Vagina (tissue), 2 donors: ENCODE results near the gene DDIT4. TPM values are rescaled to one million over a fixed set of nuclear protein-coding genes. Genes with fewer than 3 reads are reported as not detected.
"Not testable (repeated sequence)": the region's sequence is repeated elsewhere in the genome, so short reads cannot be mapped to it uniquely, and the experiment has no call there.

Experiments
- DNase-seq, 2 donors: peaks; one replicate each; pipeline ENCODE4 v3.0.0-alpha.2; 2017; ENCODE audit errors: extremely low spot score in 2 of 2
- H3K27ac ChIP-seq: fragments of 200-600 bp; sonication (generic); one replicate; pipeline ENCODE4 v1.5.1; 2019
- H3K27me3 ChIP-seq: fragments of 200-600 bp; sonication (generic); one replicate; pipeline ENCODE4 v1.5.1; 2019
- H3K36me3 ChIP-seq, 2 donors: fragments of 200-600 bp; sonication (generic); one replicate each; pipeline ENCODE4 v1.5.1; 2017 to 2019
- H3K4me1 ChIP-seq: fragments of 200-600 bp; sonication (generic); one replicate; pipeline ENCODE4 v1.5.1; 2019
- H3K4me3 ChIP-seq, 2 donors: fragments of 200-600 bp; sonication (generic); 1 replicate in 1 of 2; 2 replicates in 1 of 2; pipeline ENCODE4 v1.5.1; 2016 to 2019
- H3K9me3 ChIP-seq: fragments of 200-600 bp; sonication (generic); one replicate; pipeline ENCODE4 v1.5.1; 2019
- POLR2A ChIP-seq, 2 donors: fragments of 450-650 bp; IDR thresholded peaks; one replicate each; pipeline ENCODE4 v1.6.1; 2017; ENCODE audit warnings: antibody characterized with exemption in 2 of 2, mild to moderate bottlenecking in 2 of 2, moderate library complexity in 2 of 2
- POLR2AphosphoS5 ChIP-seq, 2 donors: sonication (generic); formaldehyde crosslinking; IDR thresholded peaks; one replicate each; pipeline ENCODE4 v1.9.0; 2017; ENCODE audit warnings: antibody characterized with exemption in 2 of 2, mild to moderate bottlenecking in 2 of 2, low read depth in 1 of 2; ENCODE audit not compliant: insufficient read depth in 1 of 2
- intact Hi-C: fragments of 100-400 bp; cut with DNase I; formaldehyde crosslinking; loops from one replicate; pipeline ENCODE4 v1.15.1; 2023
- total RNA-seq: library from RNA; depleted of rRNA; stranded (reverse); fragments of >200 nt; gene quantifications from one replicate; pipeline ENCODE4 v1.2.3, GENCODE V29; 2016
- TF ChIP-seq, protein P1 (sequence below), 3 experiments: fragments of 450-650 bp in 2 of 3; fragments of 200-600 bp in 1 of 3; sonication (generic) in 1 of 3; IDR thresholded peaks; one replicate each; pipeline ENCODE4 v1.5.1; 2017 to 2019; ENCODE audit warnings: antibody characterized with exemption in 3 of 3, mild to moderate bottlenecking in 2 of 3, moderate library complexity in 2 of 3

The DDIT4 gene
- total RNA-seq, 1 donor from 2014 or later, result 1,063 TPM

DNA sequence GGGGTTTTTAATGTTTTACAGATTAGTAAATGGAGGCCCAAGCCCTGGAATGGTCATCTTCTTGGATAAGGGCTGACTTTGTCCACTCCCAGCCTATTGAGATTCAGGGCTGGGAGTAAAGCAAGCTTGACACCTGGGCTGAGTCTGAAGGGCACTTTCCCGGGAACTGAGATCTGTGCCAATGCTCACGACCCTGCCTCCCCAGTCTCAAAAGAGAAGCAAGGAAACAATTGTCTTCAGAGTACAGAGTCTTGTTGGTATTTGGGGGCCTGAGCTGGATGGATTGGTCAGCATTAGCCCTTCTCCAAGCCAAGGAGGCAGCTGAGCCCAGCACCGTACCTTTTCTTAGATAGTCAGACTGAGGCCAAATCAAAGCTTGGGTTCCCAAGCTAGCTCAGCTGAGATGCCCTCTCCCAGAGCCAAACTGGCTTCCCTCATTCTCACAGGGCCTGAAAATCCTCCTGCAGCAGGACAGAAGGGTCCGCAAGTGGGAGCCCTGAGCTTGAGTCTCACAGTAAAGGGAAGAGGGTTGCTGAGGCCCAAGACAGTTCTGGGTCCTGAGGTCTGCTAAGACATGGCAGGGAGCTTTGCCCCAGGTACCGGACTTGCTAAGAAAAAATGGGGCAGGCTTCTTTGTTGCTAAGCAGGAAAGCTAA lies 3.7 kb downstream of the DDIT4 start:
- peaks cover 27% of the 10 kb centered on the region for H3K4me1 ChIP-seq
- no peak overlapping the region for H3K4me3 ChIP-seq
- H3K9me3 ChIP-seq, result no peaks in the 10 kb centered on the region
- H3K27ac ChIP-seq, result peak overlapping the region; percentile 99
- peaks cover 0 to 25% of the 10 kb centered on the region in 2 donors for H3K36me3 ChIP-seq
- TF ChIP-seq POLR2A (IDR thresholded peaks at IDR 0.05) (no peak), POLR2AphosphoS5 (IDR thresholded peaks at IDR 0.05; ENCODE audit: insufficient read depth in 1 of 2, low read depth in 1 of 2) (no peak)
- TF ChIP-seq, protein P1, sequence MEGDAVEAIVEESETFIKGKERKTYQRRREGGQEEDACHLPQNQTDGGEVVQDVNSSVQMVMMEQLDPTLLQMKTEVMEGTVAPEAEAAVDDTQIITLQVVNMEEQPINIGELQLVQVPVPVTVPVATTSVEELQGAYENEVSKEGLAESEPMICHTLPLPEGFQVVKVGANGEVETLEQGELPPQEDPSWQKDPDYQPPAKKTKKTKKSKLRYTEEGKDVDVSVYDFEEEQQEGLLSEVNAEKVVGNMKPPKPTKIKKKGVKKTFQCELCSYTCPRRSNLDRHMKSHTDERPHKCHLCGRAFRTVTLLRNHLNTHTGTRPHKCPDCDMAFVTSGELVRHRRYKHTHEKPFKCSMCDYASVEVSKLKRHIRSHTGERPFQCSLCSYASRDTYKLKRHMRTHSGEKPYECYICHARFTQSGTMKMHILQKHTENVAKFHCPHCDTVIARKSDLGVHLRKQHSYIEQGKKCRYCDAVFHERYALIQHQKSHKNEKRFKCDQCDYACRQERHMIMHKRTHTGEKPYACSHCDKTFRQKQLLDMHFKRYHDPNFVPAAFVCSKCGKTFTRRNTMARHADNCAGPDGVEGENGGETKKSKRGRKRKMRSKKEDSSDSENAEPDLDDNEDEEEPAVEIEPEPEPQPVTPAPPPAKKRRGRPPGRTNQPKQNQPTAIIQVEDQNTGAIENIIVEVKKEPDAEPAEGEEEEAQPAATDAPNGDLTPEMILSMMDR (IDR thresholded peaks at IDR 0.05), result no peak
- no peak for DNase-seq
- intact Hi-C loops, result loop anchor here (5.0 to 10.0 kb wide), 2 partner anchors 45 to 53 kb away; no protein-coding TSS in a partner anchor
- no peaks in the 10 kb centered on the region for H3K27me3 ChIP-seq

DNA sequence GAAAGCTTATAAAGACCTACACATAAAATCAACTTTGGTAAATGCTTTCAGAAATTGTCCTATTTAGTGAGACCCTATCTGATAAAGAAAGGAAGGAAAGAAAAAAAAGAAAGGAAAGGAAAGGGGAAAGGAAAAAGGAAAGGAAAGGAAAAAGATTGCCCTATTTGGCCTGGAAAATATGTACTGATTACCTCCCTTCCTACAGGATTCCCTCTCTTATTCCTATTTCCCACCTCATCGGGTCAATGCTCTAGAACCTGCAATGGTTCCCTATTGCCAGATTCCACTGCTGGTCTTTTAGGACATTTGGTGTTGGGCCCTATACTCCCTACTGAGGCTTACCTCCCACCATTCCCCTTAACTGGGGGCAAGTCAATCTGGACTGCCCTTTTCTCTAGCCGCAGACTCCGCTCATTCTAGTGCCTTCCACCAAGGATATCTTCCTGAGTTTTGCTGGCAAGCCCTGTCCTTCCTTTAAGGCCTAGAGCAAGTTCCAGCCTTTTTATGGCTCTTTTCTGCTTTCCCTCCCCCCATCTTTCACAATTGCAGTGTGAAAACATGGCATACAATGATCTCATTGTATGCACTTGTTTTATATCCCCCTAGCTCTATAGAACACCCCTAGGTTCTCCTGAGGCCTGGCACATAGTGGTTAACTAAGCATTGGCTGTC lies 4.4 kb downstream of the DDIT4 start:
- TF ChIP-seq, protein P1 (IDR thresholded peaks at IDR 0.05), result no peak
- TF ChIP-seq POLR2A (IDR thresholded peaks at IDR 0.05) (no peak), POLR2AphosphoS5 (IDR thresholded peaks at IDR 0.05; ENCODE audit: insufficient read depth in 1 of 2, low read depth in 1 of 2) (no peak)
- intact Hi-C loops, result loop anchor here (5.0 to 10.0 kb wide), 2 partner anchors 44 to 53 kb away; no protein-coding TSS in a partner anchor
- no peak for DNase-seq

DNA sequence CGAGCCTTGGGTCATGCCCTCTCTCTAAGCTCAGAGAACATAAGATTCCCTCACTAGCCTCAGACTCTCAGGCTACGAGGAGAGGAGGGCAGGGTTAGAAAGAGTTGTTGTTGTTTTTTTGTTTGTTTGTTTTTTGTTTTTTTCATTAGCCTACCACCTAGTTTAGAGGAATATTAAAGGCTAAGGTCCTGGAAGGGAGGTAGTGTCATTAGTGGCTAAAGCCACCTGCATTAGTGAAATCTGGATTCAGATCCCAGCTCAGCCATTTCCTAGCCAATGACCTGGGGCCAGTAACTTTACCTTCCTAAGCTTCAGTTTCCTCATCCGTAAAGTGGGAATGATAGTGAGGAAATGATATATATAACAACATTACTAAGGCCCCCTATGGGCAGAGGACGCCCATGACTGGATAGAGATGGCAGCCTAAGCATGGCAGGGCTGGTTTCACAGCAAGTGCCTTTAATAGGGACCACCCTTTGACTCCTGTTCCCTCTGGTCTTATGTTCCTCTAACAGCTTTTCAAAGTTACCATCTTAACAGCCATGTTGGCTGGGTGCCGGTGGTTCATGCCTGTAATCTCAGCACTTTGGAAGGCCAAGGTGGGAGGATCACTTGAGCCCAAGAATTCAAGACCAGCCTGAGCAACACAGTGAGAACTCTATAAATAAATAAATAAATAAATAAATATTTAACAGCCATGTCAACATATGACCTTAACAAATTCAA lies 5.1 kb downstream of the DDIT4 start:
- no peak for TF ChIP-seq POLR2A (IDR thresholded peaks at IDR 0.05)
- TF ChIP-seq, protein P1 (IDR thresholded peaks at IDR 0.05), result no peak
- no peak for TF ChIP-seq POLR2AphosphoS5 (IDR thresholded peaks at IDR 0.05; ENCODE audit: insufficient read depth in 1 of 2, low read depth in 1 of 2)
- intact Hi-C loops, result loop anchor here (5.0 to 10.0 kb wide), 2 partner anchors 43 to 54 kb away; no protein-coding TSS in a partner anchor
- H3K9me3 ChIP-seq, result no peaks in the 10 kb centered on the region
- H3K36me3 ChIP-seq, result peaks cover 0 to 25% of the 10 kb centered on the region in 2 donors
- DNase-seq, result no peak
- H3K4me1 ChIP-seq, result peaks cover 21% of the 10 kb centered on the region
- no peaks in the 10 kb centered on the region for H3K27me3 ChIP-seq
- no peak overlapping the region for H3K4me3 ChIP-seq
- no peak overlapping the region for H3K27ac ChIP-seq

More for the DNA sequence above, 4.4 kb downstream of the DDIT4 start:
- peaks cover 21% of the 10 kb centered on the region for H3K4me1 ChIP-seq
- peaks cover 0 to 25% of the 10 kb centered on the region in 2 donors for H3K36me3 ChIP-seq
- no peaks in the 10 kb centered on the region for H3K9me3 ChIP-seq
- no peak overlapping the region for H3K4me3 ChIP-seq
- H3K27ac ChIP-seq, result no peak overlapping the region
- H3K27me3 ChIP-seq, result no peaks in the 10 kb centered on the region

DNA sequence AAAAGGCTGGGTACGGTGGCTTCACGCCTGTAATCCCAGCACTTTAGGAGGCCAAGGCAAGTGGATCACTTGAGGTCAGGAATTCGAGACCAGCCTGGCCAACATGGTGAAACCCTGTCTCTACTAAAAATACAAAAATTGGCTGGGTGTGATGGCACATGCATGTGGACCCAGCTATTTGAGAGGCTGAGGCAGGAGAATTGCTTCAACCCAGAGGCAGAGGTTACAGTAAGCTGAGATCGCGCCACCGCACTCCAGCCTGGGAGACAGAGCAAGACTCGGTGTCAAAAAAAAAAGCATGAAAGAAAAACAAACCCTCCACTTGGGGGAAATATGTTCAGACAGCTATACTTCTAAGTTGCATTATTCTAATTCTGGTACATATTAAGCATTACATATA lies 5.9 kb downstream of the DDIT4 start:
- Histone ChIP-seq H3K36me3 (peaks cover 0 to 21% of the 10 kb centered on the region in 2 donors), H3K4me1 (peaks cover 21% of the 10 kb centered on the region)
- H3K9me3 ChIP-seq, DNase-seq, H3K4me3 ChIP-seq, H3K27ac ChIP-seq, H3K27me3 ChIP-seq: not testable (repeated sequence)
- intact Hi-C loops, result loop anchor here (5.0 to 10.0 kb wide), 2 partner anchors 43 to 55 kb away; no protein-coding TSS in a partner anchor

DNA sequence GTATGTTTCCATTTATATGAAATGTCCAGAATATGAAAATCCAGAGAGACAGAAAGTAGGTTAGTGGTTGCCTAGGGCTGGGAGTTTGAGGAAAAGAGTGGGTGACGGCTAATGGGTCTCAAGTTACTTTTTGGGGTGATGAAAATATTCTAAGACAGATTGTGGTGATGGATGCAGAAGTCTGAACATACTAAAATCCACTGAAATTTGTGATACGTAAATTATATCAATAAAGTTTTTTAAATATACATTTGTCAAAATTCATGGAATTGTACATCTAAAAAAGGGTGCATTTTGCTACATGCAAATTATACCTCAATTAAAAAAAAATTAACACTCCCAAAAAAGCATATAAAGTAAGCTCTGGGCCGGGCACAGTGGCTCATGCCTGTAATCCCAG lies 9.4 kb downstream of the DDIT4 start:
- H3K4me3 ChIP-seq, result no peak overlapping the region
- H3K27me3 ChIP-seq, result no peaks in the 10 kb centered on the region
- intact Hi-C loops, result no loop called here
- H3K4me1 ChIP-seq, result peaks cover 20% of the 10 kb centered on the region
- TF ChIP-seq, protein P1 (IDR thresholded peaks at IDR 0.05), result no peak
- no peak for TF ChIP-seq POLR2AphosphoS5 (IDR thresholded peaks at IDR 0.05; ENCODE audit: insufficient read depth in 1 of 2, low read depth in 1 of 2)
- no peak for TF ChIP-seq POLR2A (IDR thresholded peaks at IDR 0.05)
- no peaks in the 10 kb centered on the region for H3K9me3 ChIP-seq
- no peak for DNase-seq
- H3K36me3 ChIP-seq, result no peaks in the 10 kb centered on the region
- no peak overlapping the region for H3K27ac ChIP-seq
